ENCODE measurements around the gene PTPRG. TPM values are rescaled to one million over a fixed set of nuclear protein-coding genes. Genes with fewer than 3 reads are reported as not detected.
A peak's percentile ranks its signal among the peaks of the same experiment; 100 is the strongest.

The PTPRG gene
- total RNA-seq, 1 donor from 2014 or later, result 78.2 TPM

GRCh38 chr3:61932499-61932898, 371.1 kb downstream of the PTPRG start:
- DNase-seq, result no peak

- no peak for DNase-seq
Observed at GRCh38 chr3:61933798-61934504, 372.6 kb downstream of the PTPRG start.

- DNase-seq, result no peak
Observed at GRCh38 chr3:61934505-61934871, 373.1 kb downstream of the PTPRG start.

GRCh38 chr3:61935814-61936213, 374.4 kb downstream of the PTPRG start:
- no peak for DNase-seq

GRCh38 chr3:61936344-61936937, 375.1 kb downstream of the PTPRG start:
- no peak for DNase-seq

GRCh38 chr3:61937477-61937876, 376.1 kb downstream of the PTPRG start:
- DNase-seq, result no peak

GRCh38 chr3:61938878-61939549, 377.6 kb downstream of the PTPRG start:
- DNase-seq, result peak; percentile 48

GRCh38 chr3:61940236-61940635, 378.9 kb downstream of the PTPRG start:
- no peak for DNase-seq

GRCh38 chr3:61943975-61944374, 382.6 kb downstream of the PTPRG start:
- DNase-seq, result no peak

- peak; percentile 71 for DNase-seq
Observed at GRCh38 chr3:61944726-61945125, 383.4 kb downstream of the PTPRG start.

- DNase-seq, result no peak
Observed at GRCh38 chr3:61945657-61946056, 384.3 kb downstream of the PTPRG start.

GRCh38 chr3:61946570-61947324, 385.4 kb downstream of the PTPRG start:
- no peak for DNase-seq

- DNase-seq, result no peak
Observed at GRCh38 chr3:61947456-61947855, 386.1 kb downstream of the PTPRG start.

GRCh38 chr3:61948699-61949305, 387.4 kb downstream of the PTPRG start:
- no peak for DNase-seq

GRCh38 chr3:61954097-61954540, 392.7 kb downstream of the PTPRG start:
- no peak for DNase-seq

GRCh38 chr3:61955483-61955882, 394.1 kb downstream of the PTPRG start:
- no peak for DNase-seq

- peak; percentile 38 for DNase-seq
Observed at GRCh38 chr3:61956236-61956635, 394.9 kb downstream of the PTPRG start.

GRCh38 chr3:61957259-61957658, 395.9 kb downstream of the PTPRG start:
- no peak for DNase-seq

GRCh38 chr3:61960976-61961375, 399.6 kb downstream of the PTPRG start:
- DNase-seq, result no peak

- peak; percentile 72 for DNase-seq
Observed at GRCh38 chr3:61961900-61962299, 400.5 kb downstream of the PTPRG start.

- no peak for DNase-seq
Observed at GRCh38 chr3:61964566-61964965, 403.2 kb downstream of the PTPRG start.

- DNase-seq, result no peak
Observed at GRCh38 chr3:61965770-61966131, 404.4 kb downstream of the PTPRG start.

Data from tongue (tissue), 2 donors.